Fibroblast of lung (primary cell): Measurements from ENCODE around the gene CBFA2T3.

Experiments used
- EZH2 ChIP-seq: IDR thresholded peaks from 2 replicates; pipeline ENCODE4 v1.5.1; 2012; ENCODE audit warnings: low read length, control low read depth, mild to moderate bottlenecking; ENCODE audit errors: missing control alignments
- TF ChIP-seq, protein P1 (sequence below), 2 donors: IDR thresholded peaks in 1 of 2; conservative IDR thresholded peaks in 1 of 2; 1 replicate in 1 of 2; 2 replicates in 1 of 2; pipeline ENCODE4 v1.5.1; 2011 to 2012; ENCODE audit warnings: low read length in 2 of 2, control low read depth in 1 of 2, inconsistent platforms in 1 of 2, low read depth in 1 of 2, mild to moderate bottlenecking in 1 of 2

DNA sequence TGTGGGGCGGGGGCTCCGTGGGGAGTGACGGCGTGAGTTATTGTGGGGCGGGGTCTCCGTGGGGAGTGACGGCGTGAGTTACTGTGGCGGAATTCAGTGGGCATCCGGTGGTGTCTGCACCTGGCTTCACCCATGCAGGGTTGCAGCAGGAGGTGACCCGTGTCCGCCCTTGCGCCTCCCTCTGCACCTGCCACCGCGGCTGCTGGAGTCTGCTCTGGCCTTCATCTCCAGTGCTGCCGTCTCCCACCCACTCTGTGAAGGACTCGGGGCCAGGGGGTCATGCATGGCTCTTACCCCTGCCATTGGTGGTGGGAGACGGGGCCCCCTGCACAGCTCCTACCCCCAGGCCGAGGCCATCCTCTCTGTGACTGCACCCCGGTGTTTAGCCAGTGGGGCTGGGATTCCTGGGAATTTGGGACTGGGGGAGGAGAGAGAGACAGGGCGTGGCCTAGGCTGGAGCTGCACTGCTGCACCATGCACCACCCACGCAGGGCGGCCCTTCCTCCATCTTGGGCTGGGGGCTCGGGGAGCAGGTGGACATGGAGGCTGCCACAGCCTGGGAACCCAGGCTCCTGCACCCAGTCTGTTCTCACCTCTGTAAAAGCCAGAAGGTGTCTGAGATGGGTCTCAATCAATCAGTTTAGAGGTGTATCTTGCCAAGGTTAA, 109.3 kb downstream of the CBFA2T3 start:
- no peak for TF ChIP-seq EZH2
- TF ChIP-seq, protein P1, sequence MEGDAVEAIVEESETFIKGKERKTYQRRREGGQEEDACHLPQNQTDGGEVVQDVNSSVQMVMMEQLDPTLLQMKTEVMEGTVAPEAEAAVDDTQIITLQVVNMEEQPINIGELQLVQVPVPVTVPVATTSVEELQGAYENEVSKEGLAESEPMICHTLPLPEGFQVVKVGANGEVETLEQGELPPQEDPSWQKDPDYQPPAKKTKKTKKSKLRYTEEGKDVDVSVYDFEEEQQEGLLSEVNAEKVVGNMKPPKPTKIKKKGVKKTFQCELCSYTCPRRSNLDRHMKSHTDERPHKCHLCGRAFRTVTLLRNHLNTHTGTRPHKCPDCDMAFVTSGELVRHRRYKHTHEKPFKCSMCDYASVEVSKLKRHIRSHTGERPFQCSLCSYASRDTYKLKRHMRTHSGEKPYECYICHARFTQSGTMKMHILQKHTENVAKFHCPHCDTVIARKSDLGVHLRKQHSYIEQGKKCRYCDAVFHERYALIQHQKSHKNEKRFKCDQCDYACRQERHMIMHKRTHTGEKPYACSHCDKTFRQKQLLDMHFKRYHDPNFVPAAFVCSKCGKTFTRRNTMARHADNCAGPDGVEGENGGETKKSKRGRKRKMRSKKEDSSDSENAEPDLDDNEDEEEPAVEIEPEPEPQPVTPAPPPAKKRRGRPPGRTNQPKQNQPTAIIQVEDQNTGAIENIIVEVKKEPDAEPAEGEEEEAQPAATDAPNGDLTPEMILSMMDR (conservative IDR thresholded peaks at IDR 0.05 in 1 of 2, IDR thresholded peaks at IDR 0.05 in 1 of 2; ENCODE audit: low read depth in 1 of 2, low read length in 2 of 2) = no peak
